ENCODE results near the gene SHISA4.
"Not testable (repeated sequence)": the region's sequence is repeated elsewhere in the genome, so short reads cannot be mapped to it uniquely, and the experiment has no call there.

Gene SHISA4

GRCh38 chr1:201933840-201934430, 45.2 kb downstream of the SHISA4 start:
- no peak for DNase-seq

DNA sequence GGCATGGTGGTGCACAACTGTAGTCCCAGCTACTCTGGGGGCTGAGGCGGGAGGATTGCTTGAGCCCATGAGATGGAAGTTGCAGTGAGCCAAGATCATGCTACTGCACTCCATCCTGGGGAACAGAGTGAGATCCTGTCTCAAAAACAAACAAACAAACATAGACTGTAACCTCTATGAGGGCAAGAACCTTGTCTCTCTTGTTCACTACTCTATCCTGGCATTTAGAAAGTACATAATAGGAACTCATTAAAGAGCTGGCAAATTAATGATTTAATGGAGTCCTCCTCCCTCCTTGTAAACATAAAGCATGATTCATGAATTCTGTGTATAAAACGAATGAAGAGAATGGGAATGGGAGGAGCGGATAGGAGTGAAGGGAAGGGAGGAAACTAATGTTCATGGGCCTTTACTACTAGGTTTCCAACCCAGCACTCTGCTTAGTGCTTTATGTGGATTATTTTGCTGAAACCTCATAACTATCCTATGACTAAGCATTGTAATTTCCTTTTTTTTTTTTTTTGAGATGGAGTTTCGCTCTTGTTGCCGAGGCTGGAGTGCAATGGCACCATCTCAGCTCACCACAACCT, 49.0 kb downstream of the SHISA4 start:
- no peak for DNase-seq

GRCh38 chr1:201938440-201939035, 49.8 kb downstream of the SHISA4 start:
- DNase-seq, result no peak

- DNase-seq, result no peak
Measured at GRCh38 chr1:201939148-201939547, 50.5 kb downstream of the SHISA4 start.

- DNase-seq, result no peak
Measured at GRCh38 chr1:201939574-201939973, 50.9 kb downstream of the SHISA4 start.

DNA sequence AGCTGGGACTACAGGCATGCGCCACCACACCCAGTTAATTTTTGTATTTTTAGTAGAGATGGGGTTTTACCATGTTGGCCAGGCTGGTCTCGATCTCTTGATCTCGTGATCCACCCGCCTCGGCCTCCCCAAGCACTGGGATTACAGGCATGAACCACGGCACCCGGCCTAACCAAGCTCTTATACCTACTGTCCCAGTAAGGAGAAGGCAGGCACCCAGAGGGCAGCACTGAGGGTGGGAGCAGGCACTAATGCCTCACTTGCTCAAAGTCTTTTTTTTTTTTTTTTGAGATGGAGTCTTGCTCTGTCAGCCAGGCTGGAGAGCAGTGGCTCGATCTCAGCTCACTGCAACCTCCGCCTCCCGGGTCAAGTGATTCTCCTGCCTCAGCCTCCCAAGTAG, 51.6 kb downstream of the SHISA4 start:
- not testable (repeated sequence) for DNase-seq

GRCh38 chr1:201941420-201942128, 52.9 kb downstream of the SHISA4 start:
- peak; percentile 64 for DNase-seq

DNA sequence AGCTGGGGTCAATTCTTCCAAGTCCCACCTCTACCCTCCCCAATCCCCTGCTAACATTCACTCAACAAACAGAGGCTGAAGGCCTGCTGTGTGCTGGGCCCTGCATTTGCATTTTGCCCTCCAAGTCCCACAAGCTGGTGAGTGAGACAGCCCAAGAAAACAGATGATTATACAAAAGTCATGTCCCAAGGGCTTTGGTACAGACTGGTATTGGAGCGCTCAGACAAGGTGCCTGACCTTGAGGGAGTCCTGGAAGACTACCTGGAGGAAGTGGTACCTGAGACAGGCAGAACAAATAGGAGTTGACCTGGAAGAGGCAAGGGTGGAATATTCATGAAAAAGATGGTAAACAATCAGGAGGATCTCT, 53.4 kb downstream of the SHISA4 start:
- no peak for DNase-seq
